Fibroblast of villous mesenchyme (primary cell): ENCODE results near the gene NTRK3. TPM values are rescaled to one million over a fixed set of nuclear protein-coding genes. Genes with fewer than 3 reads are reported as not detected.

Source experiments
- DNase-seq: peaks from one replicate; pipeline ENCODE4 v3.0.0-alpha.2; 2010; ENCODE audit warnings: low read depth
- H3K4me3 ChIP-seq: 2 replicates; pipeline ENCODE4 v1.5.1; 2011; ENCODE audit warnings: low read depth, mild to moderate bottlenecking, low read length
- CTCF ChIP-seq: IDR thresholded peaks from 2 replicates; pipeline ENCODE4 v1.5.1; 2012; ENCODE audit warnings: low read depth, mild to moderate bottlenecking, low read length; ENCODE audit not compliant: insufficient read depth
- total RNA-seq: library from RNA; depleted of rRNA; stranded (reverse); fragments of >200 nt; gene quantifications from 2 replicates; pipeline ENCODE4 v1.2.3, GENCODE V29; 2012

The NTRK3 gene
- total RNA-seq, 1 donor, result not detected

- DNase-seq, result no peak
- no peak for TF ChIP-seq CTCF
- H3K4me3 ChIP-seq, result no peak overlapping the region
Observed at GRCh38 chr15:88262064-88262463, 5.5 kb upstream of the NTRK3 start.

GRCh38 chr15:88258093-88258641 lies 1.6 kb upstream of the NTRK3 start:
- no peak overlapping the region for H3K4me3 ChIP-seq
- TF ChIP-seq CTCF, result peak; percentile 5
- no peak for DNase-seq

GRCh38 chr15:88257311-88258092 lies 963 bp upstream of the NTRK3 start:
- TF ChIP-seq CTCF, result no peak
- no peak for DNase-seq
- H3K4me3 ChIP-seq, result no peak overlapping the region

GRCh38 chr15:88255484-88256278 lies 858 bp downstream of the NTRK3 start:
- peak; percentile 16 for DNase-seq
- no peak overlapping the region for H3K4me3 ChIP-seq
- no peak for TF ChIP-seq CTCF

- DNase-seq, result no peak
- H3K4me3 ChIP-seq, result no peak overlapping the region
- no peak for TF ChIP-seq CTCF
Observed at GRCh38 chr15:88255087-88255483, 1.5 kb downstream of the NTRK3 start.

GRCh38 chr15:88252441-88252840 lies 4.1 kb downstream of the NTRK3 start:
- DNase-seq, result no peak
- TF ChIP-seq CTCF, result no peak
- H3K4me3 ChIP-seq, result no peak overlapping the region
